Skin epidermis (tissue), 12 donors: Measurements from ENCODE around the gene MAOA.
"Not testable (repeated sequence)": the region's sequence is repeated elsewhere in the genome, so short reads cannot be mapped to it uniquely, and the experiment has no call there.

ENCODE experiments used
- H3K27ac ChIP-seq, 21 experiments: fragments of 200-600 bp; sonication (generic) in 11 of 21; one replicate each; pipeline ENCODE4 v1.5.0; 2020; ENCODE audit warnings: mild to moderate bottlenecking in 3 of 21, inconsistent platforms in 2 of 21, moderate library complexity in 2 of 21
- H3K4me3 ChIP-seq, 7 experiments: fragments of 200-600 bp; sonication (generic) in 2 of 7; one replicate each; pipeline ENCODE4 v1.5.0; 2020; ENCODE audit warnings: inconsistent platforms in 2 of 7, mild to moderate bottlenecking in 2 of 7, moderate library complexity in 1 of 7

The MAOA gene

DNA sequence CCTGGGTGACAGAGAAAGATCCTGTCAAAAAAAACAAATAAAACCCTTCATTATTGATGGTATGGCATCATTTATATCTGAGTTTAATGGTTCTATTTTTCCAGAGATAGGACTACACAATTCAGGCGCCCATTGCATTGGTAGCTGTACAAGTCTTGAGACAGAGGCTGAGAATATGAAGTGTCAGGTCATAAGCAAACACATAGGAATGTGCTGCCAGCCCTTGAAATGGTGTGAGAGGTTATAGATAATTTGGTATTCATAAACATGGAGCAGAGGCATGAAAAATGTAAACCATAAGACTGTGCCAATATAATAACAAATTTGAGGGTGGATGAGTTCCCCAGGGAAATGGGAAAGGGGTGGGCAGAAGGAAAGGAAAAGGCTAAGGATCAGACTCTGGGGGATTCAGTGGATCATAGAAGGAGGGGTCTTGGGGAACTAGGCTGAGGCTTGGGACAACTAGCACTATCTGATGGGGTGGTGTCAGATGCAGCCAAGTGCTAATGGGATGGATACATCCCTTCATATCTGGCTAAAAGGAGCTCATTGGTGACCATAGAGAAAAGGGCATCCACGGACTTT lies 50.8 kb downstream of the MAOA start:
- Histone ChIP-seq H3K27ac (no peak overlapping the region), H3K4me3 (no peak overlapping the region)

DNA sequence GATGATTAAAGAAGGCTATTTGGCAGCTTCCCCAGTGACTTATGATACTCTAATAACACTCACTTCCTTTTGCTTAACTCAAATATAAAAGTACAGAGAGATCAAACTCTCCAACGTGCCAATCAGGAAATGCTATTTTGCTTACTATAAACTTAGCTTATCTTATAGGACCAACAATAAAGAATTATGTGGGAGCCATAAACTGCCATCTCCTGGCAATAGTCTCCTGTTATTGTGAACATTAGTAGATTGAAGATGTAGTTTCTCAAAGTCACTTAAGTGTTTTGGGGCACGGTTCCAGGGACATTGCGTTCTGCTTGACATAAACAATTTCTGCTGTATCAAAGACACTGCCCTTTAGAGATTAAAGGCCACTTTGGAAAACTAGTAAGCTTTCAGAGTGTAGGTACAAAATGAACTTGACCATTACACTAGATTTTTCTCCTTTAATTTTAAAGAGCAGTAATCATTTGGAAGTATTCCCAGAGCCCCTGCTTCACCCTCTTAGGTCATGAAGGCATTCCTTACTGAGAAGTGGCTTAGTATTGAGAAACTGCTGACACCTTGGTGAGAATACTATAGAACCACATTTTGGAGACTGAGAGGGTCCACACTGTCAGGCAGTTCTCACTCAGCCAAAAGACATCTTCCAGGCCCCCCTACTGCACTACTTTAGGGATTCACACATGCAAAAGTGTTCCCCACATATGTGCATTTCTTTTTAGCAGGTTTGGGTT lies 51.9 kb downstream of the MAOA start:
- Histone ChIP-seq H3K4me3 (no peak overlapping the region), H3K27ac (peak overlapping the region in 2 of 21 experiments; percentile 18 to 60)

- H3K27ac ChIP-seq = no peak overlapping the region
- no peak overlapping the region for H3K4me3 ChIP-seq
Observed at GRCh38 chrX:43716144-43716543, 60.0 kb downstream of the MAOA start.

GRCh38 chrX:43716696-43717095 lies 60.6 kb downstream of the MAOA start:
- Histone ChIP-seq H3K27ac (no peak overlapping the region), H3K4me3 (no peak overlapping the region)

DNA sequence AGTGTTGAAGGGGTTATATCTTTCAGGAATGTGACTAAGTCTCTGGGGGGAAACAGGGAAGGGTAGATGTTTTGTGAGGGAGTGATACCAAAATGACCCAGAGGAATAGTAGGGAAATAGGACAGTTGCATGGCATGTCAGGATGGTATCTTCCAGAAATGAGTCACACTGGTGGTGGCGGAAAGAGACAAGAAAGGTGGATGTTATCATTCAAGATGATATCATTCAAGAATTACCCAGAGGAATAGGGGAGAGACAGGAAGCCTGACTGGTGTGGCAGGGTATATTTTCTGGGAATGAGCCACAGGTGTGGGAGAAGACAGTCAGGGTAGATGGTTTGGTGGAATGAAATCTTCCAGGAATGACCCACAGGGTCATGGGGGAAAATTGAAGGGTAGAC lies 61.1 kb downstream of the MAOA start:
- no peak overlapping the region for H3K27ac ChIP-seq
- no peak overlapping the region for H3K4me3 ChIP-seq

DNA sequence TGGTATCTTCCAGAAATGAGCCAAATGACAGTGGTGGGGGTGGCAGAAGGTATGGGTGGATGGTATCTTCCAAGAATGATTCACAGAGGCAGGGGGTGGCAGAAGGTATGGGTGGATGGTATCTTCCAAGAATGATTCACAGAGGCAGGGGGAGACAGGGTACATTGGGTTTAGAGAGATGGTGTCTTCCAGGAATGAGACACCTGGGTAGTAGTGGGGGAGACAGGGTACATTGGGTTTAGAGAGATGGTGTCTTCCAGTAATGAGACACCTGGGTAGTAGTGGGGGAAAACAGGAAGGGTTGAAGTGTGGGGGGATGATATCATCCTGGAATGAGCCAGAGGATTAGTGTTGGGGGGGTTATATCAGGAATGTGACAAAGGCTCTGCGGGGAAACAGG lies 62.0 kb downstream of the MAOA start:
- no peak overlapping the region for H3K27ac ChIP-seq

GRCh38 chrX:43718546-43718945 lies 62.4 kb downstream of the MAOA start:
- Histone ChIP-seq H3K27ac (no peak overlapping the region), H3K4me3 (no peak overlapping the region)

More for the DNA sequence above, 62.0 kb downstream of the MAOA start:
- no peak overlapping the region for H3K4me3 ChIP-seq

DNA sequence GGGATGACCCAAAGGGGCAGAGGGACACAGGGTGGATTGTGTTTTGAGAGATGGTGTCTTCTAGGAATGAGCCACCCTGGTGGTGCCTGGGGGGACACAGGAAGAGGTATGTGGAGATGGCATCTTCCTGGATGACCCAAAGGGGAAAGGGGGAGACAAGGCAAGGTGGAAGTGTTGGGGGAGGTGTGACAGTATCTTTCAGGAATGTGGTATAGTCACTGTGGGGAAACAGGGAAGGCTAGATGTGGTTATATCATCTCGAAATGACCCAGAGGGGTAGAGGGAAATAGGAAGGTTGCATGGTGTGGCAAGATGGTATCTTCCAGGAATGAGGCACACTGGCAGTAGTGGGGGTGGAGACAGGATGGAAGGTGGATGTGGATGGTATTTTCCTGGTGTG lies 62.9 kb downstream of the MAOA start:
- Histone ChIP-seq H3K27ac (no peak overlapping the region), H3K4me3 (no peak overlapping the region)

- H3K4me3 ChIP-seq = no peak overlapping the region
Observed at GRCh38 chrX:43720082-43720481, 64.0 kb downstream of the MAOA start.

GRCh38 chrX:43720961-43721360 lies 64.9 kb downstream of the MAOA start:
- no peak overlapping the region for H3K4me3 ChIP-seq
- H3K27ac ChIP-seq = no peak overlapping the region

More at GRCh38 chrX:43720082-43720481, 64.0 kb downstream of the MAOA start:
- no peak overlapping the region for H3K27ac ChIP-seq

DNA sequence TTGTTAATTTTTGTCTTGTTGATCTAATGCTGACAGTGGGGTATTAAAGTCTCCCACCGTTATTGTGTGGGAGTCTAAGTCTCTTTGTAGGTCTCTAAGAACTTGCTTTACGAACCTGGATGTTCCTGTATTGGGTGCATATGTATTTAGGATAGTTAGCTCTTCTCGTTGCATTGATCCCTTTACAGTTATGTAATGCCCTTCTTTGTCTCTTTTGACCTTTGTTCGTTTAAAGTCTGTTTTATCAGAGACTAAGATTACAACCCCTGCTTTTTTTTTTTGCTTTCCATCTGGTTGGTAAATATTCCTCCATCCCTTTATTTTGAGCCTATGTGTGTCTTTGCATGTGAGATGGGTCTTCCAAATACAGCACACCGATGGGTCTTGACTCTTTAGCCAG lies 69.1 kb downstream of the MAOA start:
- not testable (repeated sequence) for H3K4me3 ChIP-seq, H3K27ac ChIP-seq

GRCh38 chrX:43727254-43727653 lies 71.2 kb downstream of the MAOA start:
- not testable (repeated sequence) for H3K27ac ChIP-seq, H3K4me3 ChIP-seq

DNA sequence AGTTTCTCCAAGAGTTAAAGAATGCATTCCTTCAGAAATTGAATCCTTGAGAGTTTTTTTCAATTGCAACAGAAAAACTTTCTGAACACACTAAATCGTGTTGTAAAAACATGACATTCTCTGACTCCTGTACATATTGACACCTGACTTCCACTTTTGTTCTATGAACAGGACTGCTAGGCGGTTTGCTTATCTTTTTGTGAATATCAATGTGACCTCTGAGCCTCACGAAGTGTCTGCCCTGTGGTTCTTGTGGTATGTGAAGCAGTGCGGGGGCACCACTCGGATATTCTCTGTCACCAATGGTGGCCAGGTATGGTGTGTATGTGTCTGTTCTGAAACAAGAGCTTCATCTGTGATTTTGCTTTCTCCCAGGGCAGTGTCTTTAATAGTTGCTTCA lies 71.9 kb downstream of the MAOA start:
- H3K4me3 ChIP-seq = no peak overlapping the region

DNA sequence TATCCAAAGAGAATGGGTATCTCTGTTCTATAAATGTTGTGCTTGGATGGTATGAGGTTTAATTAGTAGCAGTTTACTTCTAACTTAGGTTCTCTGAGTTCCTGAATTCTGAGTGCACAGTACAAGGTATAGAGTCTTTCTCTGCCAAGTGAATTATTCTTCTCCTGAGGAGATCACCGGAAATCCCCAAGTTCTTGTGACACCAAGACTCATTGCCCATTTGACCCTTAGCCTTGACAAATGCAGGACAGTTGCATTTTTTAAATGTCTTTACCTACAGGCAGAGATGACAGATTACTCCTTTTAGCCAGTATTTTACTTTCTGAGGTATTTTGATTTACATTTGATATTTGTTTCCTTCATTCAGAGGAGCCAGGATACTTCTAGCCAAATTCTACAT lies 72.9 kb downstream of the MAOA start:
- H3K4me3 ChIP-seq = no peak overlapping the region
- H3K27ac ChIP-seq = no peak overlapping the region

More for the DNA sequence above, 71.9 kb downstream of the MAOA start:
- no peak overlapping the region for H3K27ac ChIP-seq

GRCh38 chrX:43731086-43731485 lies 75.0 kb downstream of the MAOA start:
- Histone ChIP-seq H3K27ac (no peak overlapping the region), H3K4me3 (no peak overlapping the region)

GRCh38 chrX:43733699-43734098 lies 77.6 kb downstream of the MAOA start:
- H3K4me3 ChIP-seq = no peak overlapping the region
- no peak overlapping the region for H3K27ac ChIP-seq

- H3K27ac ChIP-seq = no peak overlapping the region
- H3K4me3 ChIP-seq = no peak overlapping the region
Observed at GRCh38 chrX:43734444-43734843, 78.3 kb downstream of the MAOA start.

- no peak overlapping the region for H3K4me3 ChIP-seq
- no peak overlapping the region for H3K27ac ChIP-seq
Observed at GRCh38 chrX:43735534-43735933, 79.4 kb downstream of the MAOA start.

GRCh38 chrX:43735957-43736356 lies 79.9 kb downstream of the MAOA start:
- H3K27ac ChIP-seq = no peak overlapping the region
- no peak overlapping the region for H3K4me3 ChIP-seq

- Histone ChIP-seq H3K4me3 (no peak overlapping the region), H3K27ac (peak overlapping the region in 2 of 21 experiments; percentile 1 to 6)
Observed at GRCh38 chrX:43741843-43742573, 85.9 kb downstream of the MAOA start.
